OCI-LY3 (cell line): ENCODE measurements around the gene GRK3.
"Not testable (repeated sequence)": the region's sequence is repeated elsewhere in the genome, so short reads cannot be mapped to it uniquely, and the experiment has no call there.

Experiments used
- CTCF ChIP-seq: fragments of 200-600, 300-600 bp; sonication (generic); IDR thresholded peaks from 2 replicates; pipeline ENCODE4 v1.5.1; 2014; ENCODE audit warnings: antibody characterized with exemption, low read length, low read depth
- EZH2phosphoT487 ChIP-seq: fragments of 200-600 bp; shearing (Covaris generic); IDR thresholded peaks from 2 replicates; pipeline ENCODE4 v1.6.1; 2018; ENCODE audit warnings: antibody characterized with exemption, mixed run types, low read depth

DNA sequence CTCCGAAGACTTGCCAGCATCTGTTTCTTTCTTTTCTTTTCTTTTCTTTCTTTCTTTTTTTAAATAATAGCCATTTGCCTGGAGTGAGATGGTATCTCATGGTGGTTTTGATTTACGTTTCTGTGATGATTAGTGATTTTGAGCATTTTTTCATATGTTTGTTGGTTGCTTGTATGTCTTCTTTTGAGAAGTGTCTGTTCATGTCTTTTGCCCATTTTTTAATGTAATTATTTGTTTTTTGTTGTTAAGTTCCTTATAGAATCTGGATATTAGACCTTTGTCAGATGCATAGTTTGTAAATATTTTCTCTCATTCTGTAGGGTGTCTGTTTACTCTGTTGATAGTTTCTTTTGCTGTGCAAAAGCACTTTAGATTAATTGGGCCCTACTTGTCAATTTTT is 28.8 kb downstream of the GRK3 start:
- TF ChIP-seq CTCF, EZH2phosphoT487: not testable (repeated sequence)
